VCaP (cell line): ENCODE data around the gene WWOX.

Source experiments
- H3K27ac ChIP-seq: fragments of 450-650 bp; 2 replicates; pipeline ENCODE4 v1.5.1; 2017
- CTCF ChIP-seq: fragments of 450-650 bp; conservative IDR thresholded peaks from 2 replicates; pipeline ENCODE4 v1.5.1; 2017; ENCODE audit warnings: mild to moderate bottlenecking, moderate library complexity

The WWOX gene

GRCh38 chr16:78163772-78164670, 64.6 kb downstream of the WWOX start:
- H3K27ac ChIP-seq, result no peak overlapping the region
- no peak for TF ChIP-seq CTCF

- TF ChIP-seq CTCF, result no peak
- H3K27ac ChIP-seq, result no peak overlapping the region
Observed at GRCh38 chr16:78170494-78170933, 71.1 kb downstream of the WWOX start.

GRCh38 chr16:78175287-78175686, 75.8 kb downstream of the WWOX start:
- no peak for TF ChIP-seq CTCF

GRCh38 chr16:78176435-78176834, 77.0 kb downstream of the WWOX start:
- H3K27ac ChIP-seq, result no peak overlapping the region
- TF ChIP-seq CTCF, result no peak

More at GRCh38 chr16:78175287-78175686, 75.8 kb downstream of the WWOX start:
- H3K27ac ChIP-seq, result no peak overlapping the region

- no peak overlapping the region for H3K27ac ChIP-seq
- TF ChIP-seq CTCF, result no peak
Observed at GRCh38 chr16:78177218-78177617, 77.8 kb downstream of the WWOX start.

GRCh38 chr16:78177987-78178386, 78.5 kb downstream of the WWOX start:
- H3K27ac ChIP-seq, result peak overlapping the region; percentile 21; the same call in 1 of the 2 replicates
- TF ChIP-seq CTCF, result no peak

- no peak for TF ChIP-seq CTCF
- no peak overlapping the region for H3K27ac ChIP-seq
Observed at GRCh38 chr16:78179666-78180065, 80.2 kb downstream of the WWOX start.
